Forelimb muscle (tissue), 1 donor: Measurements from ENCODE around the gene MCRIP2. TPM values are rescaled to one million over a fixed set of nuclear protein-coding genes. Genes with fewer than 3 reads are reported as not detected.

ENCODE experiments used
- DNase-seq: peaks from one replicate; pipeline ENCODE4 v3.0.0-alpha.2; 2013; ENCODE audit warnings: low read depth
- polyA plus RNA-seq: library from polyadenylated mRNA; unstranded; fragments of 120-200 nt; gene quantifications from one replicate; pipeline ENCODE4 v1.2.1, GENCODE V29; 2013; ENCODE audit not compliant: insufficient read length

Gene MCRIP2
- polyA plus RNA-seq, 1 donor, result 14.5 TPM

GRCh38 chr16:616733-617586, 24.7 kb upstream of the MCRIP2 start:
- no peak for DNase-seq

DNA sequence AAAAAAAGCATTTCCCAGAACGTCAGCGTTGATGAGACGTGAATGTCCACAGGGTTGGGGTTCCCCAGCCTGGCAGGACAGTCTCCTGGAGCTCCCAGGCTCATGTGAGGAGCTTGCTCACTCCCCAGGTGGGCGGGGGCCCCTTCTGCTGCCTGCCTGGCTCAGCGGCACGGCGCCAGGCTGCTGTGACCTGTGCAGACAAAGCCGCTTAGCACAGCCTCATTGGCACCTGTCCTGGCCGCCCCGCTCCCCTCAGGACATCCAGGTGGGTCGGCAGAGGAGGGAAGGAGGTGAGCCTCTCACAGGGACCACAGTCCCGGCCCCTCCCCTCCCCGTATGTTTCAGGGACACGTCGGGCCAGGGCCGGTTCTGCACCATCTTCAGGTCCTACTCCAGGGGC, 23.8 kb upstream of the MCRIP2 start:
- no peak for DNase-seq

DNA sequence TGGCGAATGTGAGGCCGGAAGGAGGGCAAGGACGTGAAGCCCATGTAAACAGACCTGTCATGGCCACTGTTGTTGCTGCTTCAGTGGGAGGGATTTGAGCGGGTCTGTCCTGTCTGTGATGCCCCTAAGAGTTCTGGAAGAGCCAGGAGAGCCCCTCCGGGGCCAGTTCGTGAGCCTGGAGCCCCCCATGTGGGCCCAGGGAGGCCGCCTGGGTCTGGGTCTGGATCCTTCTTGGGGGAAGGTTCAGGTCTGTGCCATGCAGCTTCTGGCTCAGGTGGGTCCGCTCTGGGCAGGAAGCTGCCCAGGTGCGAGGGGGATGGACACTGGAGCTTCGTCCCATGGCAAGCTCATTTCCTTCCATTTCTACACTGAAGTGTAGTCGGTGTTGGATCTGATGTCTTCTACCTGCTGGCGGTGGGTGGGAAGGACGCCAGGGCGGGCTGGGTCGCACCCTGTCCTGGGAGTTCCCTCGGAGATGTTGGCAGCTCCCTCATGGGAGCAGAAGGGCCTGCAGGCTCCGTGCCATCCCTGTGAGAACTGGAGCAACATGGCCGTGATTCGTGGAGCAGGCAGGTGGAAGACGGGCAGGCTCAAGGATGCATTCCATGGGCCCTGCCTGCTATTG, 22.0 kb upstream of the MCRIP2 start:
- DNase-seq, result no peak

DNA sequence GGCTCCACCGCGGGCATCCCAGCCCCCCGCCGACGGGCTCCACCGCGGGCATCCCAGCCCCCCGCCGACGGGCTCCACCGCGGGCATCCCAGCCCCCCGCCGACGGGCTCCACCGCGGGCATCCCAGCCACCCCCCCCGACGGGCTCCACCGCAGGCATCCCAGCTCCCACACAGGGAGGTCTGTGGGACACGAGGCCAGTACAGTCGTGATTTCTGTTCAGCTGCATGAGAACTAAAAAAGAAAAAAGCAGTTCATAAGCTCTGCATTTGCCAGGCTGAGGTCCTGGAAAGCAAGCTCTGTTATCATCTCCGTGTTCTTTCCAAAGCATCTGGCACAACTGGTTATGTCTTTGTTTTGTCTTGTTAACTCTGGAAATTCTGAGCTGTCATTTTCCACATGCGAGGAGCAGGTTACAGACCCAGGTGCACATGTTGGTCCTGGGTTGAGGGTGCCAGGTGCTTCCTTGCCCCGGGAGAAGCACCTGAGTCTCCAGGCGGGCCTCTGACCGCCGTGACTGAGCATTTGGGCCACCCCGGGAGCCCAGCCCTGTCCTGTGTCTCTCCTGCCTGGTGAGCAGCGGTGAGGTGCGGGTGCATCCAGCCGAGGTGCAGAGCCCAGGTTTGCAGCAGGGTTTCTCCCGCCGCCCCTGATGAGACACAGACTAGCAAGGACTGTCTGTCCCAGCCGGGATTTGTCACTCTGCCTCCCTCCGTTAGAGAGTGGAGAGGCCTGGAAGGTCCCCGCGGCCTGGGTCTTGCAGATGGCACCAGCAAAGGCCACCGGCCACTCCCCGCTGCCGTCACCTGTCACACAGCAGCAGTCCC, 20.7 kb upstream of the MCRIP2 start:
- DNase-seq, result no peak

GRCh38 chr16:621526-622105, 20.0 kb upstream of the MCRIP2 start:
- DNase-seq, result no peak

- no peak for DNase-seq
Observed at GRCh38 chr16:622920-623280, 18.7 kb upstream of the MCRIP2 start.

GRCh38 chr16:624526-625070, 17.0 kb upstream of the MCRIP2 start:
- DNase-seq, result no peak

DNA sequence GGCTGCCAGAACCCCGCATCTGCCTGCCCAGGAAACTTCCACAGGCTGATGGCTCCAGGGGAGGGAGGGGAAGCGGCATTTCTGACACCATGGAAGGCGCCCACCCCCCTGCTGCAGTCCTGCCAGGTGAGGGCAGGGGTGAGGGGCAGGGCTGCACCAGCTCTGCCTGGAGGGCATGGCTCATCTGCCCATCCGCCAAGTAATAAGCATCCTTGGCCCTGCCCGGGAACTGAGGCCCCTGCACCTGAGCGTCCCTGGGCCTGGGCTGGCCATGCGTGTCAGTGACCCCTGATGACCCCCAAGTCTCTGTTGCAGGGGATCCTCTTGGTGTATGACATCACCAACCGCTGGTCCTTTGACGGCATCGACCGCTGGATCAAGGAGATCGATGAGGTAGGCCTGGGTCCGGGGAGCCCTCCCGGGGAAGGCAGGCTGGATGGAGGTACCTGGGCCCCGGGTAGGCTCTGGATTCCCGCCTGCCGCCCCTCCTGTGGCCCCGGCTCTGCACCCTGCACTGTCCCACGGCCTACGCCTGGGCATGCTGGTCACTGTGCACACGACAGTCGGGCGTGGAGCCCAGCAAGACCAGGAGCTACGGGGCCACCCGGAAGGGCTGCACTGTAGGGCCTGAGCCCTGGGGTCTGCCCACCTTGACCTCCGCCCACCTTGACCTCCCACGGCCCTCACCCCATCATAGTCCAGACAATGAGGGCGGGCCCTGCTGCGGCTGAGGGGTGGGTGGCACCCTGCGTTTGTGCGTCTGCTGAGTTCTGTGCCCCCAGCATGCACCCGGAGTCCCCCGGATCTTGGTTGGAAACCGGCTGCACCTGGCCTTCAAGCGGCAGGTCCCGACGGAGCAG, 16.3 kb upstream of the MCRIP2 start:
- no peak for DNase-seq

- no peak for DNase-seq
Observed at GRCh38 chr16:625977-626765, 15.5 kb upstream of the MCRIP2 start.

- DNase-seq, result no peak
Observed at GRCh38 chr16:626787-627453, 14.7 kb upstream of the MCRIP2 start.

DNA sequence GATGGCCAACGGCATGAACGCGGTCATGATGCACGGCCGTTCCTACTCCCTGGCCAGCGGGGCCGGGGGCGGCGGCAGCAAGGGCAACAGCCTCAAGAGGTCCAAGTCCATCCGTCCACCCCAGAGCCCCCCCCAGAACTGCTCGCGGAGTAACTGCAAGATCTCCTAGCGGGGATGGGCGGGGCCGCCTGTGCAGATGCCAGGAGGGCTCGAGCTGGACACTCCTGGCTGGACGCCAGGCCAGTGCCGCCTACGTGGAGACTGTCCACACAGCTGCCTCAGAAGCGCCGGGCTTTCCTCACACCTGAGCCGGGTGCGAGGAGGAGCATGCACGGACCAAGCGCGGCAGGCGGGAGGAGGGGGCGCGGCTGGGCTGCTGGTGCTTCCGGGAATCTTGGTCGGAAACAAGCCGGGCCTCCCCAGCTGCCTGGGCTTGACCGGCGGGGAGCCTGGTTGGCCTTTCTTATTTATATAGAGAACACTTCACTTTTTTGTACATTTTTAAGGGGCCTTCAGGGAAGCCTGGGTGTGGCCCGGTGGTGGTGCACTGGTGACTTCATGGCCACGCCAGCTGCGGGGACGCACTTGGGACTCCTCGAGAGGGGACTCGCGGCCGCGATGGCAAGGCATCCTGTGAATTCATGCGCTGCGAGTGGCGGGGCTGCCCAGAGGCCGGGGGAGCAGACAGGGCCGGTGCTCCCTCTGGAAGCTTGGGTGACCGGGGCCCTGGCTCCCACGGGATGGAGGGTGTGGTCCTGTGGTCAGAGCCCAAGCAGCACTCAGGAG, 14.0 kb upstream of the MCRIP2 start:
- no peak for DNase-seq

DNA sequence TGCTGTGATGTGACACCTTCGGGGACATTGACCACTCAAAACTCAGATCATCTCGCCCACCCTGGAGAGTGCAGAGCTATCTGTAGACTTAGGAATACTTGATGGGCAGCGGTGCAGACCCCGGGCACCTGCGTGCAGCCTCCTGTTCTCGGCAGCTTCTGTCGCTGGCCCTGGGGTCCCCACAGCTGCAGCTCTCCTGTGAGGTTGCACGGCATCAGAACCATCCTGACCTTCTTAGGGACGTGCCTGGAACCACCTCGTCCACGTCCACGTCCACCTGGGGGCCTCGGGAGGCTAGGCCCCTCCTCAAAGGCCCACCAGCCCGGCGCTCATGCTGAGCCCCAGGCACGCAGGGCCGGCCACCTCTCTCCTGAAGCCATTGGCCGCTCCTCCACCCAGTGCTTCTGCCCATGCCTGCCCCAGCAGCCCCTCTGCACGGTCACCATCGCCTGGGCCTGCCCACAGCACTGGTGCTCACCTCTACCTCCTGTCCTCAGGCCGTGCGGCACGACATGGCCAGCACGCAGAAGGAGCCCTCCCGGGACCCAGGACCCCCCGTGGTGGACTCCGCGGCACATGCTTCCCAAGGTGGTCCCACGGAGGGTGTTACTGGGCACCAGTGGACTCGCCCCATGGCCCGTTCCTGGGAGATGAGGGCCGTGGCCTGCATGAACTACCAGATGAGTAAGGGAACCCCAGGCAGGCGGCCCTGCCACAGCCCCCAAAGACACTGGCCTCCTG, 13.1 kb upstream of the MCRIP2 start:
- no peak for DNase-seq

DNA sequence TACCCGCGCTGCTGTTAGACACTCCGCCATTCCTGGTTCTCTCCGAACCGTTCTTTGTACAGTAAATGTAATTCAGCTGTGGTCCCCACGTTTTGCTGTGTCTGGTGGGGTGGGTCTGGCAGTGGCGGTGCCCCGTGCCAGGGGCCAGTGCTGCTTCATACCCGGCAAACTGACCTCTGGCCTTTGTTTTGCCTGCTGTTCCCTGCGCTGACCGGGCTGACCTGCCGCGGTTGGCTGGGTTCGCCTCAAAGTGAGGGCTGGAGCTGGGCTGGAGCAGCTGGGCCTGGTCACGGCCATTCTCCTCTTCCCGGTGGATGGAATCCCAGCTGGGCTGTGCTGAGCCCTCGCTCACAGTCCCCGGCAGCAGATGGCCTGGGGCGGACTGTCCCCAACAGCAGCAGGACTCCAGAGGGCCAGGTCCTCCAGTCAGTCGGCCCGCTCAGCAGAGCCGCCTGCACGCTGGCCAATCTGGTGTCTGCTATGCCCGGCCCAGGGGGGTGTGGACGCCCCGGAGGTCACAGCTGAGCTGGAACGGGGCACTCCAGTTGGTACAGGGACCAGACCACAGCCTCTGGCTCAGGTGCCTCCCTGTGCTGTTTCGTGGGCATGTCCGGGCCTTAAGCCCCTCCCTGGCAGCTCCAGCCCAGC, 12.3 kb upstream of the MCRIP2 start:
- DNase-seq, result no peak

GRCh38 chr16:629833-630248, 11.8 kb upstream of the MCRIP2 start:
- no peak for DNase-seq

DNA sequence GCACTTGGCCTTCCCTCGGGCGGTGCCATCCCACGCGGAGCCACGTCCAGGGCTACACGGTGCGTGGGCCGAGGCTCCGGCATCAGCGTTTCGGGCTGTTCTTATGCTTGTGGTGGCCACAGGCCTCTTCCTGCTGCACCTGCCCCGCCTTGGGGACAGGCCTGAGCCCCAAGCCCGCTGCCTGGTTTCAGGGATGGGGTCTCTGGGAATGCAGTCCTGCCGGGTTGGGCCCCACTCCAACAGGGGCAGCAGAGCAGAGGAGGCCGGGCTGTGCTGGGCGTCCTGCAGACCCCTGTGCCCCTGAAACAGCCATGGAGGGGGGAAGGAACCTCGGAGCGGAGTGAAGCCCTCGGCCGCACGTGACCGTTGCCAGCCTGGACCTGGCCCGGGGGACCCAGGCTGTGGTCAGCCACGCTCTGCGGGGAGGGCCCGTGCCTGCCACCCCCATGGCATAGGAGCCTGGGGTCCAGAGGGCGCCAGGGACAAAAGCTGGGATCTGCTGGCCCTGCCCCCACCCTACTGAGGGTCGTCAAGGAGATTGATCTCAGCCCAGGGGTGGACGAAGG, 11.3 kb upstream of the MCRIP2 start:
- DNase-seq, result no peak

DNA sequence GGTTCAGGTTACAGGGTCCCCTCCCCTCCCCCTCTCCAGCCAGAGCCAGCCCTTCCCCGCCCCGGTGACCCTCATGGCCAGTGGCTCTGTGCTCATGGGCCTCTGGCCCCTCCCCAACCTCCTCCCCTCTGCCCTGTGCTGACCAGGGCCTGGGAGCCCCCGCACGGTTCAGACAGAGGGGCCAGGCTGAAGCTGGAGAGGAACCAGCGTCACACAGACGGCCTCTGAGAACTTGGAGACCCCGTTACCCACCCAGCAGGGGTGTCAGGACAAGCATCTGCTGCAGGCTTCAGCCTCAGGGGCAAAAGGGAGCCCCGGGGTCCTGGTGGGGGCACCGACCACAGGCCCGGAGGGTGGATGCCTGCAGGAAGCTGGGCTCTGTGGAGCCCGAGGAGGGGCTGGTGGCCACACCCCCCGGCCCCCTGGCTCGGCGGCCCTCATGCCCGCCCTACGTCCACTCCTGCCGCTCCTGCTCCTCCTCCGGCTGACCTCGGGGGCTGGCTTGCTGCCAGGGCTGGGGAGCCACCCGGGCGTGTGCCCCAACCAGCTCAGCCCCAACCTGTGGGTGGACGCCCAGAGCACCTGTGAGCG, 10.7 kb upstream of the MCRIP2 start, which contains the start of gene WFIKKN1:
WFIKKN1 (plus strand) TSS at position 171 of the 591 bp plus-strand sequence; CDS start at position 440, 269 bp downstream.
- no peak for DNase-seq
